ENCODE data around the gene ELOVL5. TPM values are rescaled to one million over a fixed set of nuclear protein-coding genes. Genes with fewer than 3 reads are reported as not detected.

Gene ELOVL5
- total and polyA plus RNA-seq, 2 experiments from 2014 or later, result 83.3 to 180 TPM

DNA sequence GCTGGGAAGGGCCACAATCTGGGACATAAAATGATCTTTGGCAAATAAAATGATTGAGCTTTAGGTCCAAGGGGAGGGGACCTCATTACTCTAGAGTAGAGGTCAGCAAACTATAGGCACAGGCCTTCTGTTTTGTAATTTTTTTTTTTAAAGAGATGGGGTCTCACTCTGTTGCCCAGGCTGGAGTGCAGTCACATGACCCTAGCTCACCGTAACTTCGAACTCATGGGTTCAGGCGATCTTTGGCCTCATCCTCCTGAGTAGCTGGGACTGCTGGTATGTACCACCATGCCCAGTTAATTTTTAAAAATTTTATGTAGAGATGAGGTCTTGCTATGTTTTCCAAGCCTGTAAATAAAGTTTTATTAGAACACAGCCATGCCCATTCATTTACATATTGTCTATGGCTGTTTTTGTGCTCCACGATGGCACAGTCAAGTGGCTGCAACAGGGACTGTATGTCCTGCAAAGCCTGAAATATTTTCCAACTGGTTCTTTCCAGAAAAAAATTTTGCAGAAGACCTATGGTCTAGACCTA lies 82.1 kb downstream of the ELOVL5 start:
- H3K9me2 ChIP-seq (ENCODE audit: insufficient read depth), result no peaks in the 10 kb centered on the region
- H4K20me1 ChIP-seq (replicated peaks; ENCODE audit: insufficient read depth), result peaks cover 18% of the 10 kb centered on the region; the same call in 1 of the 2 replicates
- H3K36me3 ChIP-seq (ENCODE audit: insufficient read depth), result peaks cover 39% of the 10 kb centered on the region
- Mint-ChIP-seq H3K4me3 (no peak overlapping the region), H3K27me3 (ENCODE audit: insufficient read depth, low read depth, poor library complexity) (peaks cover 6% of the 10 kb centered on the region), H3K36me3 (ENCODE audit: low read depth) (peaks cover 53% of the 10 kb centered on the region), H3K4me1 (no peaks in the 10 kb centered on the region), H3K9me3 (no peaks in the 10 kb centered on the region; the same call in 2 of the 3 replicates), H3K27ac (no peak overlapping the region)
- ATAC-seq, result no peak
- no peaks in the 10 kb centered on the region for H3K79me2 ChIP-seq (replicated peaks; ENCODE audit: insufficient read depth)
- H3K27ac ChIP-seq (ENCODE audit: low read depth), result no peak overlapping the region
- H3F3A ChIP-seq (replicated peaks; ENCODE audit: low read depth), result no peaks in the 10 kb centered on the region
- H3K4me2 ChIP-seq, result no peak overlapping the region
- no peaks in the 10 kb centered on the region for H3K4me1 ChIP-seq (ENCODE audit: insufficient read depth)
- no peak for DNase-seq (ENCODE audit: low spot score)
- H3K27me3 ChIP-seq (ENCODE audit: insufficient read depth), result no peaks in the 10 kb centered on the region
- H3K4me3 ChIP-seq, result no peak overlapping the region
- no peak overlapping the region for H2AFZ ChIP-seq
- TF ChIP-seq REST (IDR thresholded peaks at IDR 0.05; ENCODE audit: unreplicated experiment) (no peak), CTCF (conservative IDR thresholded peaks at IDR 0.05; ENCODE audit: low read depth in 2 of 2) (no peak), STAT1 (IDR thresholded peaks at IDR 0.05; ENCODE audit: unreplicated experiment) (no peak), CREB1 (CRISPR knock-in tag; IDR thresholded peaks at IDR 0.05; ENCODE audit: low read depth) (no peak), JUNB (IDR thresholded peaks at IDR 0.05; ENCODE audit: unreplicated experiment) (no peak)
- TF ChIP-seq, protein P1, sequence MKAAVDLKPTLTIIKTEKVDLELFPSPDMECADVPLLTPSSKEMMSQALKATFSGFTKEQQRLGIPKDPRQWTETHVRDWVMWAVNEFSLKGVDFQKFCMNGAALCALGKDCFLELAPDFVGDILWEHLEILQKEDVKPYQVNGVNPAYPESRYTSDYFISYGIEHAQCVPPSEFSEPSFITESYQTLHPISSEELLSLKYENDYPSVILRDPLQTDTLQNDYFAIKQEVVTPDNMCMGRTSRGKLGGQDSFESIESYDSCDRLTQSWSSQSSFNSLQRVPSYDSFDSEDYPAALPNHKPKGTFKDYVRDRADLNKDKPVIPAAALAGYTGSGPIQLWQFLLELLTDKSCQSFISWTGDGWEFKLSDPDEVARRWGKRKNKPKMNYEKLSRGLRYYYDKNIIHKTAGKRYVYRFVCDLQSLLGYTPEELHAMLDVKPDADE (IDR thresholded peaks at IDR 0.05), result no peak

DNA sequence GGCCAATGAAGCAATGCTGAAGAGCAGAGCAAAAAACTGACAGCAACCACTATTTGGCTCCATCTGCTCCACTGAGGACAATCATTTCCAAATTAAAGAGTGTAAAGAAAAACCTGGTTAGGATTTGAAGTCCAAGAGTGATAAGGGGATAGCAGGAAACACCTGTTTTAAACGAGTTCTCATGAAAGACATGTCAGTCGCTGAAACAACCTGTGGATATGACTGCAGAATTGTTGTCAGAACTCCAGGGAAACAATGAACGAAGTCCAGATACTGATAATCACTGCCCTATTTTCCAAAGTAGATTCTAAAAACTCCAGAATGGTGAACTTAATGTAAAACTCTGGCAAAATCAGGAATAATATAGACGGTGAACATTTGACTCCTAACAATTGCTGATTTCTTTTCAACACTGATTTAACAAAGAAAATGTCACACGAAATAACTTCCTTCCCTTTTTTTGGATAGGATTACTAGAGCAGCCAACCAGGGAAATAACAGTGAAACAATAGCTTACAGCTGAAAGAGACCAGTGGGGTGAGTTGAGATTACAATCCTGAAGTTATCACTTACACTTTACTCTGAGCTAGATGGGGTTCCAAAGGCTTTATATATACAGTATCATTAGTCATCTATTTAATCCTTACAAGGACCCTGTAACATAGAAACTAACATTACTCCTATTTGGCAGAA lies 83.7 kb downstream of the ELOVL5 start:
- H3F3A ChIP-seq (replicated peaks; ENCODE audit: low read depth), result no peaks in the 10 kb centered on the region
- Mint-ChIP-seq H3K27me3 (ENCODE audit: insufficient read depth, low read depth, poor library complexity) (peaks cover 6% of the 10 kb centered on the region), H3K4me3 (no peak overlapping the region), H3K4me1 (no peaks in the 10 kb centered on the region), H3K27ac (no peak overlapping the region), H3K9me3 (no peaks in the 10 kb centered on the region; the same call in 2 of the 3 replicates), H3K36me3 (ENCODE audit: low read depth) (peaks cover 56% of the 10 kb centered on the region)
- no peaks in the 10 kb centered on the region for H3K4me1 ChIP-seq (ENCODE audit: insufficient read depth)
- peaks cover 18% of the 10 kb centered on the region; the same call in 1 of the 2 replicates for H4K20me1 ChIP-seq (replicated peaks; ENCODE audit: insufficient read depth)
- peaks cover 42% of the 10 kb centered on the region for H3K36me3 ChIP-seq (ENCODE audit: insufficient read depth)
- H3K27me3 ChIP-seq (ENCODE audit: insufficient read depth), result no peaks in the 10 kb centered on the region
- H3K9me2 ChIP-seq (ENCODE audit: insufficient read depth), result no peaks in the 10 kb centered on the region
- DNase-seq (ENCODE audit: low spot score) (no peak), ATAC-seq (no peak)
- no peak overlapping the region for H3K27ac ChIP-seq (ENCODE audit: low read depth)
- H3K4me2 ChIP-seq, result no peak overlapping the region
- H2AFZ ChIP-seq, result no peak overlapping the region
- H3K79me2 ChIP-seq (replicated peaks; ENCODE audit: insufficient read depth), result no peaks in the 10 kb centered on the region
- H3K4me3 ChIP-seq, result no peak overlapping the region
- TF ChIP-seq EZH2 (IDR thresholded peaks at IDR 0.05; ENCODE audit: low read depth, unreplicated experiment) (no peak), JUNB (IDR thresholded peaks at IDR 0.05; ENCODE audit: unreplicated experiment) (no peak), REST (IDR thresholded peaks at IDR 0.05; ENCODE audit: unreplicated experiment) (no peak), CREB1 (CRISPR knock-in tag; IDR thresholded peaks at IDR 0.05; ENCODE audit: low read depth) (no peak), EZH2phosphoT487 (IDR thresholded peaks at IDR 0.05; ENCODE audit: unreplicated experiment) (no peak), ZNF331 (CRISPR knock-in tag; IDR thresholded peaks at IDR 0.05; ENCODE audit: low read depth) (no peak), CTCF (conservative IDR thresholded peaks at IDR 0.05; ENCODE audit: low read depth in 2 of 2) (no peak), NANOG (IDR thresholded peaks at IDR 0.05; ENCODE audit: borderline replicate concordance) (no peak)

Data from GM23338 (cell line).